HTERT RPE-1 (cell line): ENCODE results near the gene MCTP1.

ENCODE experiments used
- in situ Hi-C: fragments of 300-500 bp; cut with MboI; formaldehyde crosslinking; loops from 4 replicates; pipeline ENCODE4 v1.14.3; 2020; ENCODE audit warnings: low sequenced_read_pairs

The MCTP1 gene

DNA sequence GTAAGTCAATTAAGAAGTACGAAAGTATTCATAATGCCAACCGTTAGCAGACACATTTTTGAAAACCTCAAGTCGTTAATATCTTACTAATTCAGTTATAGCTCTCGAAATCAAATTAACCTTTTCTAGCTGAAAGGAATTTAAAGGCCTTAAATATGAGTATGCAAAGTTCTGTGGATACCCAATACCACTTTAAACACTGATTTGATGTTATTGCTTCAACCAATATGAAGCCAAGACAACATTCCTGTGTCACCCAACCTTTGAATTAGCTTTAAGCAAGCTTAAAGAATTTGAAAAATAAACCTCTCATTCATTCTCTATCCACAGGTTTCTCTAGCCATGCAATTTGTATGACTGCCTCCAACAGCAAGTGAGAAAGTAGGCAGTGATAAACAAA, 204.5 kb downstream of the MCTP1 start:
- in situ Hi-C loops: no loop called here

DNA sequence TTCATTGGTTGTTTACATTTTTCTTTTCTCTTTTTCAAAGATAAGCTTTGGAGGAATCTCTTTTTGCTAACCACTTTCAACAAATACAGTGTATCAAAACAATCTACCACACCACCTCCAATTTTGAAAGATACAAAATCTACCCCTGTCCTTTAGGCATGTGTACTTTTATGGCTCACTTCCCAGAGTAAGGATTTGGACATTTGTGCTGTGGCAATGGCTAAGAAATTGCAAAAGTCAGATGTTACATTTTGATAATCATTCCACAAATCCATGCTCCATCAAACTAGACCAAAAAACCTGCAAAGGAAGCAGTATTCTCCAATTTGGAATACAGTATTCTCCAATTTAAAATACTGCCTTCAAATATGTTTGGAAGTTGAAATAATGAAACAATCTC, 204.9 kb downstream of the MCTP1 start:
- in situ Hi-C loops: no loop called here

DNA sequence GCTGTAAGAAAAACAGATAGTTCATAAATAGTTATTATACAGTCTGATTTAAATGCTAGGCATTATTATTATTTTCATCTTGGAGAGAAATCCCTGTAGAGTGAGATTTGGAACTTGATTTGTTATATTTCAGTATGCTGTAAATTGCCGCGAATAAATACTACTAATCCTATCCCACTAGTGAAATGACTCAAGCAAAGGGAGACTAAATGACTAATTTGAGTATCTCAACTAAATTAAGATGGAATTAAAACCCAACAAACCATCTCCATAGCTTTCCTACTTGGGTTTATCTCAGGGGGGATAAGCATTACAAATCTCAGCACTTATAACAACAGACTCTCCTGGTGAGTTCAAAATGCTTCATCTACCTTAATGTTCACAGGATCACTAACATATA, 206.0 kb downstream of the MCTP1 start:
- in situ Hi-C loops: no loop called here

DNA sequence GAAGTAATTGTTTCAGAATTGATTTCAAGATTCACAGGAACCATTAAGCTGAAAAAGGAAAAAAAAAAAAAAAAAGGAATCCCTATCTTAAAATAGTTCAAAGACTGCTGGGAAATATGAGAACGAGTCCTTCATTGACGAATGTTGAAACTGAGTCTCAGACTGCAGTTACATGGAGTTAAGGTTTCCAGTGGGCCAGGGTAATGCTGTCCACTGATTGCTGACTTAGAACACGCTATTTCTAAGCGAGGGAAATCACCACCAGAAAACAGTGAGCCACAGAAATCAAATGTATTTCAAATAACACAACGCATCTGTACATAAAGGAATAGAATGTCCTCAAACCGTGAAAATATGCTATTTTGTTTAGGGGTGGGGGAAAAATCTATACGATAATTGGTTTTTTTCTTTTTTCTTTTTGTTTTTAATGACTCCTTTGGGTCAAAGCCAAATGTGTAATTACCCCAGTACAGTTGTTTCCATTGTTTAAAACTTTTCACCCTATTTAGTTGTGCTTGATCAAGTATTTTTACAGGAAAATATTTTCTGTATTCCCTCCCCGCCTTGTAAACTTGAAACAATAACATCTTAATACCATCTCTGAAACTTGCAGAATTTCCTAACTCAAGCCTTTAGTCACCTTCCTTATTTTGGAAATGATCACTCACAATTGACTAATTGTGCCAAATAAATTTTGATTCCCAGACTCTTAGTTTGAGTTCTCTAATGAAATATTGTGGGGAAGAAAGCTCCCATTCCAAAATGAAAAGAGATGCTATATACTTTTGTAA, 208.3 kb downstream of the MCTP1 start:
- in situ Hi-C loops: no loop called here

DNA sequence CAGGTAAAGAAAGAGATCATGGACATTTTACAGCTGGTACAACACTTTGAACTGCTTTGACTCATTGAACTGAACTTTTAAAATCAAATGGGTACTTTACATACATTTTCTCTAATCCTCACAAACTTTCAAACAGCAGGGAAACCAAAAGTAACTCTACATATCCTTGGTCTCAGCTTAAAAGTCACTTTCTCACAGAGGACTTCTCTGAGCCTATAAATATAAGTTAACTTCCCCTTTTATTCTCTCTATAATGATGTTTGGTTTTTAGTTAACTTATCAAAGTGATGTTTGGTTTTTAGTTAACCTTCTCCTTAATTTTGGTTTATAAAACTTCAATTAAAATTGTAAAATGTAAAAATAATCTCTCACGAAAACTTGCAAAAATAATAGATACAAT, 209.8 kb downstream of the MCTP1 start:
- in situ Hi-C loops: no loop called here

DNA sequence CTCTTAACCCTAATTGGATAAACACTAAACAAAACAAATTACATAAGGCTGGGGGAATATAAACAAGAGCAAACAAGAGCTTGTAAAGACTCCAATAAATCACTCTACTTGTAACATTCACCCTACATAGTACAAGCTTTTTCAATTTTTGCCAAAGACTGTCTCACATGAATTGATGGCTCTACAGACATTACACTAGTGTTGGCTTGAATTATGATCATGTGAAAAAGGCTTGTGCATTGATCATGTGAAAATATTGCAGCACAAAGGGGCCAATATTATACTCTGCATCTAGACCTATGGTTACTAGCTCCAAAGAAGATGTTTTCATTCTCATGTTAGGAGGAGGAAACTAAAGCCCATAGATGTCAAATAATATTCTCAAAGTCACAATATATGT, 212.6 kb downstream of the MCTP1 start:
- in situ Hi-C loops: no loop called here

DNA sequence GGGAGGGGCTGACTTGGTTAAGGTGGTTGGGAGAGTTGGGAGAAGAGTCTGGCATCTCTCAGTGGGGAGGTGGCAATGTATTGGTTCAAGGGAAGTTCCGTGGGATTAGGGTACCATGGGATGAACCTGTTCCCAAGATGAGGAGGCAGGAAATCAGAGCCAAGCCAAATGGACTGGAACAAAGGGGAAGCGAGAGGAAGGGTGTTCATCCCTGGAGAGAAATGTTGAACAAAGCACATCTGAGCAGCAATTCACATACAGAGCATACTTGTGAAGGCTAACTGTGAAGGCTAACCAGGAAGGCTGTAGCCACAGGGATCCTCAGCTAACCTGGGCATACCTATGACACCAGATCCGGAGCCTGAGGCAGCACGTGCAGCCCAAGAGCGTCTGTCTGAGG, 214.0 kb downstream of the MCTP1 start:
- in situ Hi-C loops: no loop called here

DNA sequence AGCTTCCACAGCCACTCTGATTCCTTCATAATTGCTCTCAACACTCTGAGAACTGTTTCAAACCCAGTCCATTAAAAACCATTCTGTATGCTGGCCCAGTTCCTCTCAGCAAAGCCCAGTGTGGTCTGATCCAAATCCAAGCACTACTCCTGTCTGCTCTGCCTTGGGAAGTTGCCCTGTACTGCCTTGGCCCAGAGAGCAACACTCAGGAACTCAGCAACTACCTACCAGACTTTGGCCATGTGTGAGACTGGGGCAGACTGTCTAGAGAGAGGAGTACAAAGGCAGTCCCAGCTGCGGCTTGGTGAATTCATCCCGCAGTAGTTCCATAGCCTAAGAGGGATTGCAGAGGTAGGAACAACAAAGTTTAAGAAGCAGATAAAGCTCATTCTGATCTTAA, 214.4 kb downstream of the MCTP1 start:
- in situ Hi-C loops: no loop called here

DNA sequence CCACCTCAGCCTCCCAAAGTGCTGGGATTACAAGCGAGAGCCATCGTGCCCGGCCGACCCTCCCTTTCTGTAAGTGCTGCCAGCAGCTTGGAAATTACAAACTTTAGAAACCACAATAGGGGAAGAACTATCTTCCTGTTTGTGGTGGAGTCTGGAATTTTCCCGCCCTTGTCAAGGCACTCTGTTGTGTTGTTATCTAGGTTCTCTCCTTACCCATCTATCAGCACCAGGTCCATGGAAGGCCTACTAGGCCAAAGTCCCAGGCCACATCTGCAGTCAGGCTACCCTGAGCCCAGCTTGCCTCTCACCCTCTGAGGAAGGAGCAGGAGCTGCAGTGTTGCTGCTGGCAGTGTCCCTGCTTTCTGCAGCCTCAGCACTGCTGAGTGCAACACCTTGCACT, 214.9 kb downstream of the MCTP1 start:
- in situ Hi-C loops: no loop called here

DNA sequence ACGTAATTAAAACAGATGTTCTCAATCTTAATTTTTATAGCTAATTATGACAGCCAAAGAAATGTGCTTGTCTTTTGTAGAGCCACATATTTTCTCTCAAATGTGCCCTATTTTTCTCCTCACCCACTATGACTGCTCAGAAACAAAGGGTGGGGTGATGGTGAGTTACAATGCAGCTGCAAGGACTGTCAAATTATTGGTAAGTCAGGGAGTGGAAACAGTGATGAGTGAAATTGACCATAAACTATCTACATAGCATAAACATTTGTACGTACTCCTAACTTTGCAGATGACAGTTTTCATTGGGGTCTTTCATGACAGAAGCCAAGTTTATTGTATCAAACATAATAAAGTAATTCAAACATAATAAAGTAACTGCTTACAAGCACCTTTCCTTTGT, 215.9 kb downstream of the MCTP1 start:
- in situ Hi-C loops: no loop called here

DNA sequence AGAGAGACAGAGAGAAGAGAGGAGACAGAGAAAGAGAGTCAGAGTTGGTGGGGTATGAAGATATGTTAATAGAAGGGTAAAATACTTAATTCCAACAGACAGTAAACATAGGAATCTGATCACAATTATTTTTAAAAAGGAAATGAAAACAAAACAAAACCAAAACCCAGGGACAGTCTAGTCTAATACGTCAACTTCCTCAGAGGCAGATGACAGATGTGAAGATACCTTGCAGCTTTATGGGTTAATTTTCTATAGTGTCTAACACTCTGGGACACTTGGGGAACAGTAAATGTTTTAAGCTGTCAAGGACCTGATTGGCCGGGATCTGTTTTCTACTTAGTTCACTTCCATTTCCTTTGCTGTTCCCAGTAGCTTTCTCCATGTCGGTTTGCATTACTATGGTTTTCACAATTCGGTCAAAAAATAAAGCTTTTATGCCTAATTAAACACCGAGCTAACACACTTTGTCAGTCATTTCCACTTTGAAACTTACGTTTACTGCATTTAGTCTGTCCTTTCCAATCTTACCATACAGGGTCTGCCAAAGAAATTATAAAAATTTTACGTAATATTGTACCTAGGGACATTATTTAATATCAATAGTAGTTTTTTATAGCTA, 216.5 kb downstream of the MCTP1 start:
- in situ Hi-C loops: no loop called here

DNA sequence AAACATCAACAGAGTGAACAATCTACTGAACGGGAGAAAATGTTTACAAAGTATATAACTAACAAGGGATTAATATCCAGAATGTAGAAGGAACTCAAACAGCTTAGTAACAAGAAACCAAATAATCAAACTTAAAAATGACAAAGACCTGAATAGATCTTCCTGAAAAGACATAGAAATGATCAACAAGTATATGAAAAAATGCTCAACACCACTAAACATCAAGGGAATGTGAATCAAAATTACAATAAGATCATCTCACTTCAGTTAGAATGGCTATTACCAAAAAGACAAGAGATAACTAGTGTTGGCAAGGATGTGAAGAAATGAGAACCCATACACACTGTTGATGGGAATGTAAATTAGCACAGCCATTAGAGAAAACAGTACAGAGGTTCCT, 218.8 kb downstream of the MCTP1 start:
- in situ Hi-C loops: no loop called here

DNA sequence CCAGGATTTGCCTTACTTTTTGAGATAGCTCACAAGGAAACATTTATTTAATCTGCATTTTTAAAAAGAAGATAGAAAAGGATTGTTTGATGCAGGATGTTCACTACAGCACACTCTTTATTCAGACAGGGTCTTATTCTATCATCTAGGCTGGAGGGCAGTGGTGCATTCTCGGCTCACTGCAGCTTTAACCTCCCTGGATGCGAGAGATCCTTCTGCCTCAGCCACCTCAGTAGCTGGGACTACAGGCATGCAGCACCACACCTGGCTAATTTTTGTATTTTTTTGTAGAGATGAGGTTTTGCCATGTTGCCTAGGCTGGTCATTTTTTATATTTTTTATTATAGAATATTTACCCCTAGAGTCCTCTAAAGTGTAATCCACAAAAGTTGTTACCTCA, 221.4 kb downstream of the MCTP1 start:
- in situ Hi-C loops: no loop called here

DNA sequence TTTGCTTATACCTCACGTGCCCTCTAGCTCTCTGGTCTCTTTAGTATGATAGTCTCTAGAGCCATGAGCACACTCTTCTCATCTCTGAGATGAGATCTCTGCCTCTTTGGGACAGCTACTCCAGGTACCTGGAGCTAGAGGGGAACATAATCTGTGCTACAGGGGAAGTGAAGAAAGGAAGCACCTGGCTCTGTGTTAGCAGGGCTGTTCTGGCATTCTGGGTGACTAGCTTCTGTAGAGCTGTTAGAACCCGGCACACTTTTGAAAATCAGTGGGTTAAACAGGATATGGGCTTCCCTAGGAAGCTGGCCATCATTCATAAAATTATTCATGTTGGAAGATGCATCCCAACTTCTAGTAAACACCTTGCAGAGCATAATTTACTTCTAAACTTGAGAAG, 224.8 kb downstream of the MCTP1 start:
- in situ Hi-C loops: no loop called here

DNA sequence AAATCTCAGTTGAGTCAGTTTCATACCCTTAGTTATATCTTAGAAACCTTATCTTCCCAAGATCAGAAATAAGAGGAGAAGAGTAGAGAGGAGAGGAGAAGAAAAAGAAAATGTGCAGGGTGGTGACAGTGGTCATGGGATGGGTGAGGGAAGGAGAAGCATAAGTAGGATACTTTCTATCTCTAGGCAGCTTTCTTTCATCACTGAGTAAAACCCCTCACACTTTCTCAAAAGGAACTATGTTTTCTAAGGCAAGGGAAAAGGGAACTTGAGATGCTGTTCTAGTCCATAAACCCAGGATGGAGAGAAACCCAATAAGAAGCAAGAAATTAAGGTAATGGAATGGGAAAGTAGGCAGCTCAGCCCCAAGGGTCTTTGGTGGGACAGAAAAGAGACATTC, 225.3 kb downstream of the MCTP1 start:
- in situ Hi-C loops: no loop called here

DNA sequence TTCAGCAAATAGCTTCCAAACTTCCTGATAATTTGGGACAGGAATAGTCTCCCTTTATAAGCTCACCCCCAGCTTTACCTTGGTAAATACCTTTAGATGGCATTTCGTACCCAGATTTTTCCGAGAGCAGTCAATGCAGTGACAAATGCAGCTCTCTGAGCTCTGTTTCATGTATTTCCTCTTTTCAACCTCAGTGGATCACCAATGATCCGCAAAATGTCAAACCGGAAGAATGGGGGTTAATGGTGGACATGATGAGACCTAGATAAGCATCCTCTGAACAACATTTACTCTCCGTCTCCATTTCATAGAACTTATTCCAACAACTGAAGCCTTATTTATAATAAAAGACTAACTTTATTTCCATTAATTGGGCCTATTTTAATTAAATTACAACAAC, 227.3 kb downstream of the MCTP1 start:
- in situ Hi-C loops: no loop called here

DNA sequence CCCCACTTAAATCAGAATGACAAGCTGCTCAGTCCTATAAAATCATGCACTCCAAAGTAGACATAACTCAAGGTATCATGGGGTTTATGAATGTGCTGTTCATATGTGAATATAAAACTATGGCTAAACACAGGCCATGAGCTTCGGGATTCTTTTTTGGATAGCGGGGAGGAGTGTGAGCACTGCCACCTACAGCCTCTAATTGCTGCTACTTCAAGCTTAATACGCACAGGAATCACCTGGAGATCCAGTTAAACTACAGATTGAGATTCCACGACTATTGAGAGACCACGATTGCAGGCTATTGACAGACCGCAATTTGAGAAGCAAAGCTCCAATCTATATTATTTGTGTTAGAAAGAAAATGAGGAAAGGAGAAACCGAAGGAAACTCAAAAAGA, 231.6 kb downstream of the MCTP1 start:
- in situ Hi-C loops: no loop called here

DNA sequence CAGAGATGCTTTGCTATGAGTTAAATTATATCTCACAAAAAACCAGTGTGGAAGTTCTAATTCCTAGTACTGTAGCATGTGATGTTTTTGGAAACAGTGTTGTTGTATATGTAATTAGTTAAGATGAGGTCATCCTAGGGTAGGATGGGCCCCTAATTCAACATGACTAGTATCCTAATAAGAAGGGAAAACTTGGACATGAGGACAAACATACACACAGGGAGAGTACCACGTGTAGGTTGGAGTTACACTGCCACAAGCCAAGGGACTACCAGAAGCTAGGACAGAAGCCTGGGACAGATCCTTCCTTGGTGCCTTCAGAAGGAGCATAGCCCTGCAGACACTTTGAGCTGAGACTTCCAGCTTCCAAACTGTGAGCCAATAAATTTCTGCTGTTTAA, 234.2 kb downstream of the MCTP1 start:
- in situ Hi-C loops: no loop called here

DNA sequence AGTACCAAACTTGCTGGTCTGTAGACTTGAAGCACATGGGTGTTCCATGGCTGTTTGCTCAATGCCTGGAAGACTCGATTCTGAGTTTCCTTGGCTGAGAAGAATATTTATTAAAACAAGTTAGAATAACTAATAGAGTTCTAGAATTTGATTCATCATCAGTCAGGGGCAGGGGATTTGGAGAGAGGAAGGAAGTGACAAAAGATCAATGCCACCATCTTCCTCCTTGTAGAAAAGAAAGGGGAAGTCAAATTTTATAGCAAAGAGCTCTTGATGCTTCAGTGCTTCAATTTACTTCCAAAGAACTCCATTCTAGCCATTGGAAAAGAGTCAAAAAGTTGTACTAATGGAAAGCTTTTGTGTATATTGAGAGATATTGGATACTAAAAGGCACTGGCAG, 236.3 kb downstream of the MCTP1 start:
- in situ Hi-C loops: no loop called here

DNA sequence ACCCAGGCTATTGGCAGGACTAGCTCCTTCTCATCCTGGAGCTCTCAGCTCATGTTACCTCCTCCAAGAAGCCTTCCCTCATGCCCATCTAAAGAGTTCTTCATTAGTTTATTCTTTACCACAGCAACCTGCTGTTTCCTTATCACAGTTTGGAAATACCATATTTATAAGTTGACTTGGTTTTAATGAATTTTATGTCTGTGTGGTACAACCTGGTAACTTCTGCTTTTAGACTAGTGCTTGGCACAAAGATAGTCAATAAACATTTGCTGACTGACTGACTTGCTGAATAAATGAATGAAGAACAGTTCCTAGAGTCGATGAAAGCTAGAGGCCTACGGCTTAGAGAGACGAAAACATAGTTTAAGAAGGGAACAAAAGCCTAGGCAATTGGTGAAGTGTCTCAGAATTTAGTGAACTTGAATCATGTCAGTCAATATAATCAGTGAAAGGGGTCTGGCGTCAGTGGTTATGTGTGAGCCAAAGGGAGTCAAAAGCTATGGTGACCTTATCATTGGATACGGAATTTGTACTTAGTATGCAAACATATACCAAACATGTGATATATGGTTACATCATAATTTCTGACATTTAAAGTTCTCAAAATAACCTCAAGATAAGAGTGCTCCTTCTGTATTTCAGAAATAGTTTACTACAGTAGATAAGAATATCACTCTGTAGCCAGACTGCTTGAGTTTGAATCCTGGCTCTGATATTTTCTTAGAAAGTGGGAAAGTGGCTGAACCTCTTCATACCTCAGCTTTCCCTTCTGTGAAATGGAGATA, 239.5 kb downstream of the MCTP1 start:
- in situ Hi-C loops: no loop called here

DNA sequence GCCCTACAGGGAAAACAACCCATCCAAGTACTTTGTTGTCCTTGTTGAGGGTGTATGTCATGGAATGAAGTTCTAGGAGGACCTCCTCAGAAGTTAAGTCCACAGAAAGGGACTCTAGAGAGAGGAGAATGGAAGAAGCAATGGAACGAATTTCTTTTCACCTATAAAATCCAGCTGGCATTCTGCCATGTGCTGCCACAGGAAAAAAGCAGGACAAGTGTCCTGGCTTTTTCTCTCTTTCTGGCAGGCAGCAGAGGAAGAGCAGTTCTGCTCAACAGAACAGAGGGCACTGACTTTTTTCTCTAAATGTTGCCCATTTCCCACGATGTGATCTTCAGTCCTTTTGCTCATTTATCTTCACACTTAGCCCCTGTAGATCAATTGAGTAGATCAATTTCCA, 240.8 kb downstream of the MCTP1 start:
- in situ Hi-C loops: no loop called here

DNA sequence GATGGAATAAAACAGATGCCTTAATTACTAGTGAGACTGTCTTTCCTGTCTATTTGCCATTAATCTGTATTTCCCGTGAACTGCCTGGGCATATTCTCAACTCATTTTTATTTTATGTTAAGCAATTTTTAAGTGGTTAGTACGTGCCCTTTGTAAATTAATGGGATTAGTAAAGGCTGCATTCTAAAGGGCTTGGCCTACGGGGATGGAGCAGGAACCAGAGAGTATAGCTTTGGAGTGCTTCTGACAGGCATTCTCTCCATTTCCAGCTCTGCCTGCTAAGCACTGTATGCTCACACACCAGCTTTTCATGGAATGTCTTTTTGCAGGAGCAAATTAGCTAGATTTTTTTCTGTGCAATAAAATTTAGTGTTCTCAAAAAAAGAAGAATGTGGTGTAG, 241.2 kb downstream of the MCTP1 start:
- in situ Hi-C loops: no loop called here
